ENCODE data around the gene PCDHA2.
"Not testable (repeated sequence)": the region's sequence is repeated elsewhere in the genome, so short reads cannot be mapped to it uniquely, and the experiment has no call there.

Gene PCDHA2

DNA sequence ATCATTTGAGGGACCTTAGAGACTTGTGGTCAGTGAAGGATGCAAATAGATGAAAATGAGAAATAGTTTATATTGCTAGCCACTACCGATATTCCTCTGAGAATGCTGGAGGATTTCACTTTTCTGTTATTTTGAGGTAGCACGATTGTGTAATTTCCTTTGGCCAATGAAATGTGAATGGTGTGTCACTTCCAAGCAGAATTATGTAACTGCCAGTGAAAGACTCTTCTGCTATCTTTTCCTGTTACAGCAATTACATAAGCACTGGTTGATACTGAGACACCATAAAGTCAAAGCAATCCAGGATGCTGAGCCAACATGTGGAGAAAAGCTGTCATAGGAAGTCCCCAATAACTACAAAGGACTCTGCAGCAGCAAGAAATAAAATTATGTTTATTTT lies 3.6 kb upstream of the PCDHA2 start:
- DNase-seq (ENCODE audit: low spot score), result no peak
- Histone ChIP-seq H3K27ac (no peak overlapping the region), H3K4me3 (no peak overlapping the region)
- TF ChIP-seq, protein P1, sequence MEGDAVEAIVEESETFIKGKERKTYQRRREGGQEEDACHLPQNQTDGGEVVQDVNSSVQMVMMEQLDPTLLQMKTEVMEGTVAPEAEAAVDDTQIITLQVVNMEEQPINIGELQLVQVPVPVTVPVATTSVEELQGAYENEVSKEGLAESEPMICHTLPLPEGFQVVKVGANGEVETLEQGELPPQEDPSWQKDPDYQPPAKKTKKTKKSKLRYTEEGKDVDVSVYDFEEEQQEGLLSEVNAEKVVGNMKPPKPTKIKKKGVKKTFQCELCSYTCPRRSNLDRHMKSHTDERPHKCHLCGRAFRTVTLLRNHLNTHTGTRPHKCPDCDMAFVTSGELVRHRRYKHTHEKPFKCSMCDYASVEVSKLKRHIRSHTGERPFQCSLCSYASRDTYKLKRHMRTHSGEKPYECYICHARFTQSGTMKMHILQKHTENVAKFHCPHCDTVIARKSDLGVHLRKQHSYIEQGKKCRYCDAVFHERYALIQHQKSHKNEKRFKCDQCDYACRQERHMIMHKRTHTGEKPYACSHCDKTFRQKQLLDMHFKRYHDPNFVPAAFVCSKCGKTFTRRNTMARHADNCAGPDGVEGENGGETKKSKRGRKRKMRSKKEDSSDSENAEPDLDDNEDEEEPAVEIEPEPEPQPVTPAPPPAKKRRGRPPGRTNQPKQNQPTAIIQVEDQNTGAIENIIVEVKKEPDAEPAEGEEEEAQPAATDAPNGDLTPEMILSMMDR (IDR thresholded peaks at IDR 0.05), result no peak

DNA sequence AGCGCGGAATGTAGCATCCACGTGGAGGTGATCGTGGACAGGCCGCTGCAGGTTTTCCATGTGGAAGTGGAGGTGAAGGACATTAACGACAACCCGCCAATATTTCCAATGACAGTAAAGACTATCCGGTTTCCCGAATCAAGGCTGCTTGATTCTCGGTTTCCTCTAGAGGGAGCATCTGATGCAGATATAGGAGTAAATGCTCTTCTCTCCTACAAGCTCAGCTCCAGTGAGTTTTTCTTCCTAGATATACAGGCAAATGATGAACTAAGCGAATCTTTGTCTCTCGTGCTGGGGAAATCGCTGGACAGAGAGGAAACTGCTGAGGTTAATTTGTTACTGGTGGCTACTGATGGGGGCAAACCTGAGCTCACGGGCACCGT lies 598 bp downstream of the PCDHA2 start:
- Histone ChIP-seq H3K27ac (no peak overlapping the region), H3K4me3 (peak overlapping the region; percentile 50)
- no peak for DNase-seq (ENCODE audit: low spot score)
- TF ChIP-seq, protein P1 (IDR thresholded peaks at IDR 0.05), result no peak

DNA sequence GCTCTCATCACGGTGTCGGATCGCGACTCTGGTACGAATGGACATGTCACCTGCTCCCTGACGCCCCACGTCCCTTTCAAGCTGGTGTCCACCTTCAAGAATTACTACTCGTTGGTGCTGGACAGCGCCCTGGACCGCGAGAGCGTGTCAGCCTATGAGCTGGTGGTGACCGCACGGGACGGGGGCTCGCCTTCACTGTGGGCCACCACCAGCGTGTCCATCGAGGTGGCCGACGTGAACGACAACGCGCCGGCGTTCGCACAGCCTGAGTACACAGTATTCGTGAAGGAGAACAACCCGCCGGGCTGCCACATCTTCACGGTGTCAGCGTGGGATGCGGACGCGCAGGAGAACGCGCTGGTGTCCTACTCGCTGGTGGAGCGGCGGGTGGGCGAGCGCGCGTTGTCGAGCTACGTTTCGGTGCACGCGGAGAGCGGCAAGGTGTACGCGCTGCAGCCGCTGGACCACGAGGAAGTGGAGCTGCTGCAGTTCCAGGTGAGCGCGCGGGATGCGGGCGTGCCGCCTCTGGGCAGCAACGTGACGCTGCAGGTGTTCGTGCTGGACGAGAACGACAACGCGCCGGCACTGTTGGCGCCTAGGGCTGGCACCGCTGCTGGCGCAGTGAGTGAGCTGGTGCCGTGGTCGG lies 1.5 kb downstream of the PCDHA2 start:
- H3K4me3 ChIP-seq; DNase-seq (ENCODE audit: low spot score); H3K27ac ChIP-seq: not testable (repeated sequence)

DNA sequence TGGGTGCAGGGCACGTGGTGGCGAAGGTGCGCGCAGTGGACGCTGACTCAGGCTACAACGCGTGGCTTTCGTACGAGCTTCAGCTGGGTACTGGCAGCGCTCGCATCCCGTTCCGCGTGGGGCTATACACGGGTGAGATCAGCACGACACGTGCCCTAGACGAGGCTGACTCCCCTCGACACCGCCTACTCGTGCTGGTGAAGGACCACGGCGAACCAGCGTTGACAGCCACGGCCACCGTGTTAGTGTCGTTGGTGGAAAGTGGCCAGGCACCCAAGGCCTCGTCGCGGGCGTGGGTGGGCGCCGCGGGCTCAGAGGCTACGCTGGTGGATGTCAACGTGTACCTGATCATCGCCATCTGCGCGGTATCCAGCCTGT lies 2.1 kb downstream of the PCDHA2 start:
- TF ChIP-seq, protein P1 (IDR thresholded peaks at IDR 0.05), result no peak
- Histone ChIP-seq H3K27ac (no peak overlapping the region), H3K4me3 (no peak overlapping the region)
- DNase-seq (ENCODE audit: low spot score), result no peak

DNA sequence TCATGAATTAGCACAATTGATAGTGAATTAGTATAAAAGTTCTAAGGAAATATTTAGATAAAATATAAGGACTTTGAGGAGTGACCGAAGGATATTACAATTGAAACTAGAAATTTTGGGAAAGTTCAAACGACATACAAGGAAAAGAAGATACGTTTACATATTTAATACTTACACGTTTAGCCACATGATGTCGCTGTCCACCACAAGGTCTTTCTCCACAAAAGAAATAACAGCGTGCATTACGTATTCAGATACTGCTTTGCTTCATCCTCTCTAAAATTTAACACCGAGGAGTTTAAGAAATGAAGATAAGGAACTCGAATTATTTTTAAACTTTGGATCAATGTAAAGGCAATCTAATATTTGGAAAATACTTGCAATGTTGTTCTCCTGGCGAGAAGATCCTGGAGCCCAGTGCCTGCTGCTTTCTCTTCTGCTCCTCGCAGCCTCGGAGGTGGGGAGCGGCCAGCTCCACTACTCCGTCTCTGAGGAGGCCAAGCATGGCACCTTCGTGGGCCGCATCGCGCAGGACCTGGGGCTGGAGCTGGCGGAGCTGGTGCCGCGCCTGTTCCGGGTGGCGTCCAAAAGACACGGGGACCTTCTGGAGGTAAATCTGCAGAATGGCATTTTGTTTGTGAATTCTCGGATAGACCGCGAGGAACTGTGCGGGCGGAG lies 6.3 kb downstream of the PCDHA2 start, which contains the start of gene PCDHA3:
Gene PCDHA3 (plus strand): TSS at position 242 of the 678 bp plus-strand sequence.
- Histone ChIP-seq H3K27ac (peak within 1 kb of the TSS in 1 of 2 donors; percentile 37), H3K4me3 (peak within 1 kb of the TSS; percentile 66)
- TF ChIP-seq, protein P1 (IDR thresholded peaks at IDR 0.05), result no peak
- DNase-seq (ENCODE audit: low spot score), result no peak

DNA sequence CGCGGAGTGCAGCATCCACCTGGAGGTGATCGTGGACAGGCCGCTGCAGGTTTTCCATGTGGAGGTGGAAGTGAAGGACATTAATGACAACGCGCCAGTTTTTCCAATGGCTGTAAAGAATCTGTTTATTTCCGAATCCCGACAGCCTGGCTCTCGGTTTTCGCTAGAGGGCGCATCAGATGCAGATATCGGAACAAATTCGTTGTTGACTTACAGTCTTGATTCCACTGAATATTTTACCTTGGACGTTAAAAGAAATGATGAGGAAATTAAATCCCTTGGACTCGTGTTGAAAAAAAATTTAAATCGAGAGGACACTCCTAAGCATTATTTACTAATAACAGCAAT lies 6.8 kb downstream of the PCDHA2 start:
- H3K27ac ChIP-seq, result peak overlapping the region in 1 of 2 donors; percentile 37
- no peak for DNase-seq (ENCODE audit: low spot score)
- peak overlapping the region; percentile 66 for H3K4me3 ChIP-seq
- TF ChIP-seq, protein P1 (IDR thresholded peaks at IDR 0.05), result no peak

DNA sequence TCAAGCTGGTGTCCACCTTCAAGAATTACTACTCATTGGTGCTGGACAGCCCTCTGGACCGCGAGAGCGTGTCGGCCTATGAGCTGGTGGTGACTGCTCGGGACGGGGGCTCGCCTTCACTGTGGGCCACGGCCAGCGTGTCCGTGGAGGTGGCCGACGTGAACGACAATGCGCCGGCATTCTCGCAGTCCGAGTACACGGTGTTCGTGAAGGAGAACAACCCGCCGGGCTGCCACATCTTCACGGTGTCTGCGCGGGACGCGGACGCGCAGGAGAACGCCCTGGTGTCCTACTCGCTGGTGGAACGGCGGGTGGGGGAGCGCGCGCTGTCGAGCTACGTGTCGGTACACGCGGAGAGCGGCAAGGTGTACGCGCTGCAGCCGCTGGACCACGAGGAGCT lies 7.7 kb downstream of the PCDHA2 start:
- not testable (repeated sequence) for H3K27ac ChIP-seq; DNase-seq (ENCODE audit: low spot score)
- H3K4me3 ChIP-seq, result peak overlapping the region; percentile 66

DNA sequence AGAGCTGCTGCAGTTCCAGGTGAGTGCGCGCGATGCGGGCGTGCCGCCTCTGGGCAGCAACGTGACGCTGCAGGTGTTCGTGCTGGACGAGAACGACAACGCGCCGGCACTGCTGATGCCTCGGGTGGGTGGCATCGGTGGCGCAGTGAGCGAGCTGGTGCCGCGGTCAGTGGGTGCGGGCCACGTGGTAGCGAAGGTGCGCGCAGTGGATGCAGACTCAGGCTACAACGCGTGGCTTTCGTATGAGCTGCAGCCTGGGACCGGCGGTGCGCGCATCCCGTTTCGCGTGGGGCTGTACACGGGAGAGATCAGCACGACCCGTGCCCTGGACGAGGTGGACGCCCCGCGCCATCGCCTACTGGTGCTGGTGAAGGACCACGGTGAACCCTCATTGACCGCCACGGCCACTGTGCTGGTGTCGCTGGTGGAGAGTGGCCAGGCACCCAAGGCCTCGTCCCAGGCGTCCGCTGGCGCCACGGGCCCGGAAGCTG lies 8.2 kb downstream of the PCDHA2 start:
- TF ChIP-seq, protein P1 (IDR thresholded peaks at IDR 0.05), result no peak
- H3K4me3 ChIP-seq, result peak overlapping the region; percentile 66
- no peak overlapping the region for H3K27ac ChIP-seq
- DNase-seq (ENCODE audit: low spot score), result no peak

All from coronary artery (tissue), 2 donors.